Fibroblast of pulmonary artery (primary cell): ENCODE results near the gene ATRIP.
A peak's percentile ranks its signal among the peaks of the same experiment; 100 is the strongest.

Source experiments
- DNase-seq: peaks from one replicate; pipeline ENCODE4 v3.0.0-alpha.2; 2010; ENCODE audit warnings: low read depth
- H3K4me3 ChIP-seq: replicated peaks from 2 replicates; pipeline ENCODE4 v1.5.1; 2011; ENCODE audit warnings: low read depth, mild to moderate bottlenecking, control low read depth, low read length, moderate library complexity
- CTCF ChIP-seq: IDR thresholded peaks from 2 replicates; pipeline ENCODE4 v1.5.1; 2011; ENCODE audit warnings: mild to moderate bottlenecking, control low read depth, low read length, inconsistent platforms; ENCODE audit errors: missing control alignments

The ATRIP gene

DNA sequence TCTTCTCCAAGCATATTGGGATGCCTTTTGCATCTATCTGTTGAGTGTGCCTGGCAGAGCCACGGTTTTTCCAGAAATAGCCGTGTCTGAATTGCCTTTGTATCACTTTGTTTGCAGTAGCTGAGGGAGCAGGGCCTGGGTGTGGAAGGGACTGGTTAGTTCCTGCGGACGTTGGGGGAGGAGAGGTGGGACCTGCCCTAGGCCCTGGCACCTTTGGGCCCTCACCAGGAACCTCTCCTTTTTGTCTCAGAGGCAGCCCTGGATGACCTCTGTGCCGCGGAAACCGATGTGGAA is 18.6 kb downstream of the ATRIP start:
- no peak for DNase-seq
- H3K4me3 ChIP-seq = no peak overlapping the region
- no peak for TF ChIP-seq CTCF

DNA sequence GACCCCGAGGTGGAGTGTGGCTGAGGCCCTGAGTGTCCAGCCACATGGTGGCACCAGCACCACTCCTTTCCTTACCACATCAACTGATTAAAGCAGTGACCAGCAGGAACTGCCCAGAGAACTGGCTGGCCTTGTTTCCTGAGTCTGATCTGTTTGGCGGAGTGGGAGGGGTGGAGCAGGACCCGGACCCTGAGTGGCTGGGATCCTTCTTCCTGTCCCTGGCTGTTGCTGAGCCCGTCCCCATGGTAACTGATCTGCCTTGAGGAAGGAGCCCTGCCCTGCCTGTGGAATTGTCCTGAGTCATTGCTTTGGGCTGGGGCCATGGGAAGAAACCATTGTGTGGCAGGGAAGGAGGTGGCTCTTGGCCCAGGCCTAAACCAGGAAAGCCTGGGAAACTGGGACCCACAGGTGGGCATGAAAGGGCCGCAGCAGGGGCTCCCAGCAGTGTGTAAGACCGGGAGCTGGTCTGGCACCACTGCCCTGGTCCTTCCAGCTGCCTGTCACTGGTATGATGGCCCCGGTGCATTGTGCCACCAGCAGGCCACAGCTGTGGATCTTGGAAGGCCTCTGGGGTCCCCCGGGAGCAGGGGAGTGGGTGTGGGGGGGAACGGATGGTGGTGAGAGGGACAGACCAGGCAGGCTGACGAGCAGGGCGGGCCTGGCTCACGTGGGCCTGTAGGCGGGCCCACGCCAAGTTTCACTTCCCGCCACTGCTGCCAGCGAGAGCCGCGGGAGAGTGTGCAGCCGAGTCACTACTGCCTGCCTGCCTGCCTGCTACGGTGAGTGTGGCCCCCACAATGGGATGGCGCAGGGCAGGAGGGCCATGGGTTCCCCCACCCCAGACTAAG is 19.2 kb downstream of the ATRIP start:
- peak overlapping the region; percentile 62 for H3K4me3 ChIP-seq
- DNase-seq = peak; percentile 100
- TF ChIP-seq CTCF = peak; percentile 71

DNA sequence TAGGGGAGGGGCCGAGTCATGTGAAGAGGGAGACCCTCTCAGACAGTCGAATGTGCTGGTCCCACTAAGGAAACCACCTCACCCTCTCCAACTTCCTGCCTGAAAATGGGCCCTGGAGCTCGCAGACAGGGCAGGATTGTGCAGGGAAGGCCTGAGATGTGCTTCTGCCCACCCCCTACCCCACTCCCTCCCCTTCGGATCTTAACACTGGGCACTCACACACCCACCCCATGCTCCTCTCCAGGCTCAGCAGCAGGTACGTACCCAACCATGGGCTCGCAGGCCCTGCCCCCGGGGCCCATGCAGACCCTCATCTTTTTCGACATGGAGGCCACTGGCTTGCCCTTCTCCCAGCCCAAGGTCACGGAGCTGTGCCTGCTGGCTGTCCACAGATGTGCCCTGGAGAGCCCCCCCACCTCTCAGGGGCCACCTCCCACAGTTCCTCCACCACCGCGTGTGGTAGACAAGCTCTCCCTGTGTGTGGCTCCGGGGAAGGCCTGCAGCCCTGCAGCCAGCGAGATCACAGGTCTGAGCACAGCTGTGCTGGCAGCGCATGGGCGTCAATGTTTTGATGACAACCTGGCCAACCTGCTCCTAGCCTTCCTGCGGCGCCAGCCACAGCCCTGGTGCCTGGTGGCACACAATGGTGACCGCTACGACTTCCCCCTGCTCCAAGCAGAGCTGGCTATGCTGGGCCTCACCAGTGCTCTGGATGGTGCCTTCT is 20.0 kb downstream of the ATRIP start:
- no peak for DNase-seq
- H3K4me3 ChIP-seq = peak overlapping the region; percentile 62
- TF ChIP-seq CTCF = no peak

GRCh38 chr3:48467110-48467454 is 20.5 kb downstream of the ATRIP start:
- H3K4me3 ChIP-seq = peak overlapping the region; percentile 62
- no peak for DNase-seq

DNA sequence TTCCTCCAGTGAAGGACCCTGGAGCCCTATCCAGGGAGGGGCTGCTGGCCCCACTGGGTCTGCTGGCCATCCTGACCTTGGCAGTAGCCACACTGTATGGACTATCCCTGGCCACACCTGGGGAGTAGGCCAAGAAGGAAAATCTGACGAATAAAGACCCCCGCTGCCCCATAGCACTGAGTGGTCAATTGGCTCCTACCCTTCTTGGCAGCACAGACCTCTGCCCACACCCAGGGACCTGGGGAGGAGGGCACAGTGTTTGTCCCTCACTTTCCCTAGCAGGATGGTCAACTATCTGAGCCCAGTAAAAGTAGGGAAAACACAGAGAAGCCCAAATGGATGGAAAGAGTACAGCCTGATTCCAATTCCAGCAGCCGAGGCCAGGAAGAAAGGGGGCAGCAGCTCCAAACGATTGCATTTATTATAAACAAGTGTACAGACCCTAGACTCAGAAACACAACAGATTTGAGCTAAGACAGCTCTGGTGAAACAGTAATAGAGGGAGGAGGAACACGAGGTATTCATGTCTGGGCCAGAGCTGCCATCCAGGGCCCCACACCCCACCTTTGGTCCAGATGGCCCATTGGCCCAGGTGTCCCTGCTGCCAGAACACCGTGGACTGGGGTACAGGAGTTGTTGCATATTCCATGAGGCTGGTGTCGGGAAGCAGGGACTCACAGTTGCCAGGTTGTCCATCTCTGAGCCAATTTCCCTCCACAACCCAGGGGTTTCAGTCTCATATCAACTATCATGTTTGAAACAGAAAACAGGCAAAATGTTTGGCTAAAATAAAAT is 21.1 kb downstream of the ATRIP start:
- DNase-seq = no peak
- TF ChIP-seq CTCF = no peak
- H3K4me3 ChIP-seq = no peak overlapping the region

More at GRCh38 chr3:48467110-48467454, 20.5 kb downstream of the ATRIP start:
- no peak for TF ChIP-seq CTCF

DNA sequence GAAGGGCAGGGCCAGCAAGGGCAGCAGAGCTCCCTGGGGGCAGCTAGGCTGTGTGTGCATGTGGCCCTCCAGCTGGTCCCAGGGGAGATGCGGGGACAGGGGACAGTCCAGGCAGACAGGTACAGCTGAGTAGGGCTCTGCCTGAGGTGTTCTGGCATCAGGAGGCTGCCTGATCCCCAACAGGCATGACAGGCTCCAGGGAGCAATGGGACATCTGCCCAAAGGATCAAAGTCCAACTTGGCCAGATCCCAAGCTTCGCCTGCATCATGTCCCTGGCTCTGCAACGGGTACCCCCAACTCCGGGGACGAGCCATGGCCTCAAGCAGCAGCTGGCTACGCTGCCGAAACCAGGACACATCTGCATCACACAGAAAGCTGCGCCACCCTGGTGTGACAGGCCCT is 21.8 kb downstream of the ATRIP start:
- H3K4me3 ChIP-seq = no peak overlapping the region
- TF ChIP-seq CTCF = no peak

More for the DNA sequence above, 21.8 kb downstream of the ATRIP start:
- no peak for DNase-seq
